NCI-H774 (cell line): Measurements from ENCODE around the gene TNS3.

ENCODE experiments used
- DNase-seq: peaks from one replicate; lab custom pipeline; 2025; lab: John Stamatoyannopoulos, UW

TNS3 gene

GRCh38 chr7:47506382-47507339 is 75.2 kb downstream of the TNS3 start:
- DNase-seq = no peak

- DNase-seq = no peak
Measured at GRCh38 chr7:47505312-47506007, 76.5 kb downstream of the TNS3 start.

GRCh38 chr7:47504551-47505311 is 77.2 kb downstream of the TNS3 start:
- no peak for DNase-seq

GRCh38 chr7:47503281-47503680 is 78.6 kb downstream of the TNS3 start:
- no peak for DNase-seq

- DNase-seq = no peak
Measured at GRCh38 chr7:47502240-47502877, 79.6 kb downstream of the TNS3 start.

- DNase-seq = no peak
Measured at GRCh38 chr7:47501406-47501805, 80.5 kb downstream of the TNS3 start.

GRCh38 chr7:47500103-47500563 is 81.8 kb downstream of the TNS3 start:
- DNase-seq = no peak

- DNase-seq = no peak
Measured at GRCh38 chr7:47498229-47499056, 83.5 kb downstream of the TNS3 start.

- peak; percentile 4 for DNase-seq
Measured at GRCh38 chr7:47497367-47498096, 84.4 kb downstream of the TNS3 start.

- no peak for DNase-seq
Measured at GRCh38 chr7:47496666-47497065, 85.2 kb downstream of the TNS3 start.

GRCh38 chr7:47496056-47496665 is 85.8 kb downstream of the TNS3 start:
- DNase-seq = no peak

GRCh38 chr7:47493976-47494911 is 87.7 kb downstream of the TNS3 start:
- no peak for DNase-seq

GRCh38 chr7:47492716-47493325 is 89.1 kb downstream of the TNS3 start:
- no peak for DNase-seq

GRCh38 chr7:47490501-47491265 is 91.2 kb downstream of the TNS3 start:
- no peak for DNase-seq

- no peak for DNase-seq
Measured at GRCh38 chr7:47489624-47490023, 92.3 kb downstream of the TNS3 start.

- DNase-seq = no peak
Measured at GRCh38 chr7:47488969-47489342, 93.0 kb downstream of the TNS3 start.

- DNase-seq = no peak
Measured at GRCh38 chr7:47488201-47488968, 93.5 kb downstream of the TNS3 start.
